Activated CD4-positive, CD25-positive, alpha-beta regulatory T cell (primary cell): Measurements from ENCODE around the gene MAEA.
"Not testable (repeated sequence)": the region's sequence is repeated elsewhere in the genome, so short reads cannot be mapped to it uniquely, and the experiment has no call there.

Experiments
- DNase-seq, 4 experiments: peaks; one replicate each; lab custom pipeline; 2025; lab: John Stamatoyannopoulos, UW

The MAEA gene

DNA sequence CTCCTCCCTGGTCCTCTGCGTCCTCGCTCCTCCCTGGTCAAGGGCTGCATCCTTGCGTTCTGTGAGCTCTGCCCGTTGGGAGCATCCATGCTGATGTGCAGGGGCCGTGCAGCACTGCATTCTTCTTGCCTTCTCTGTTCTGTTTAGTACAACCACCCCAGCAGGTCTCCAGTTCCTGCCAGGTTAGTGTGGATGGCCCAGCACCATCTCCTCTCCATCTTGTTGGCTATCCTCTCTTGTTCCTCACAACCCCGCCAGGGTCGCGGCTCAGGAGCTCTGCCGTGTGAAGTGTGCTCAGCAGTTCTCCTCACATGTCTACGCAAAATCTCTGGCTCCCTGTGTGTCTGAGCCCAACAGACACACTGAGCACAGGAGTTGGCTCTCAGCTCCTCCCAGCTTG lies 10.4 kb upstream of the MAEA start:
- DNase-seq = no peak

DNA sequence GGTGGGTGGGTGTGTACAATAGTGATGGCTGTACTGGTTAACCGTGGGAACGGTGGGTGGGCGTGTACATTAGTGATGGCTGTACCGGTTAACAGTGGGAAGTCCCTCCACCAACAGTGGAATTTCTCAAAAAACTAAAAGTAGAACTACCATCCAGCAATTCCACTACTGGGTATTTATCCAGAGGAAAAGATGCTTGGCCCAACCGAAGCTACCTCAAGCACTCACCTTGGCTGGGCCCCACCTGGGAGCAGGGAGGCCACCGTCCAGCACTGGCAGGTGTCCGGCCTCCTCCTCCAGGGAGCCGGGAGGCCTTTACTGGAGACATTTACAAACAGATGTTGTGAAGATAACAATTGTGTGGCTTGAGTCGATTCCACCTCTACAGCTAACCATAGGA lies 6.0 kb upstream of the MAEA start:
- no peak for DNase-seq

DNA sequence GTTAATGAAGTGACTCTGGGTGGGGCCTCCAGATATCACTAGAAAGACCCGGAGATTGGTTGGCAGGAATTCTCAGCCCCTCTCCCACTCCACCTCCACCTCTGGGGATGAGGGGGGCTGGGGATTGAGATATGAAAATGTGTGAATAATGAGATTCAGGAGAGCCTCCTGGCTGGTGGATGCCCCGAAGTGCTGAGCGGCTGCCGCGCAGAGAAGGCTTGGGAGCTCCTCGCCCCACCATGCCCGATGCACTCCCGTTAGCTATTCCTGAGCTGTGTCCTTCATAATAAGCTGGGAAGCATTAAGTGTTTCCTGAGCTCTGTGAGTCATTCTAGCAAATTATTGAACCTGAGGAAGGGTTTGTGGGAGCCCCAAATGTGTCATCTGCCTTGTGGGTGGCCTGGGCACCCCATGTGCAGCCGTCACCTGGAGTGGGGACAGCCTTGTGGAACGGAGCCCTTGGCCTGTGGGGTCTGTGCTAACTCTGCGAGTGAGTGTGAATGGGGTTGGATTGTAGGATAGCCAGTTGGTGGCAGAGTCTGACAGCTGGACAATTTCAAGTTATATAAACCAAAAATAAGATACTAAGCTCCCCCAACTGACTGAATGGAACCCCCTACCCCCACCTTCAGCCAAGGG lies 4.4 kb upstream of the MAEA start:
- no peak for DNase-seq

DNA sequence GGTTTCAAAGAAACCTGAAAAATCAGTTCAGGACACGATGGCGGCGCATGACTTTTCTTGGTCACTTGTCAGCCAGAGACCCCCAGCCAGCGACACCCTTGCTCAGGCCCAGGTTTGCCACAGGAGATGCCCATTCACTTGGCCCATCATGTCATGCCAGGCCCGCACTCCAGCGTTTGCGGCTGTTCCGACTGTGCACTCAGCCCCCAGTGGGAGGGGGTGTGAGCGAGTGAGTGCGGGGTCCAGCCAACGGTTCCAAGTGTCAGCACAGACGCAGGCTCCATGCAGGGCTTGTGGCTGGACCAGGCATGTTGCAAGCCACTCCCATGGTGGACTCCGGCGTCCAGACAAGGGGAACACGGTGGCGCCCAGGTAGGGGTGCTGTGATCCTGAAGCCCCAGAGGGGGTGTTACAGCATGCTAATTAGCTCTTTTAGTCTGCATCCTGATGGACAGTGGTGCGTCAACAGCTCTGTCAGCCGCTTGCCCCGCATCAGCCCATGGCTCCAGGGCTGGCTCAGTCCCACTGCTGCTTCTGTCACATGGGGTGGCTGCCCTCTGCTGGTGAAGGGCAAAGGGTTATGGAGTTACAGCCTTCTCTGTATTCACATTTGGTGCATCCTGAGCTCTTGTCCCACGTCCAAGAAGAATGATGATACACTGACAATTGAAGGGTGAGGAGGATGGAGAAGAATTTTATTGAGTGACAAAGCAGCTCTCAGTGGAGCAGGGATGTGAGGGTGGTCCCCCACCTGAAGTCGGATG lies 3.7 kb upstream of the MAEA start:
- DNase-seq = no peak

DNA sequence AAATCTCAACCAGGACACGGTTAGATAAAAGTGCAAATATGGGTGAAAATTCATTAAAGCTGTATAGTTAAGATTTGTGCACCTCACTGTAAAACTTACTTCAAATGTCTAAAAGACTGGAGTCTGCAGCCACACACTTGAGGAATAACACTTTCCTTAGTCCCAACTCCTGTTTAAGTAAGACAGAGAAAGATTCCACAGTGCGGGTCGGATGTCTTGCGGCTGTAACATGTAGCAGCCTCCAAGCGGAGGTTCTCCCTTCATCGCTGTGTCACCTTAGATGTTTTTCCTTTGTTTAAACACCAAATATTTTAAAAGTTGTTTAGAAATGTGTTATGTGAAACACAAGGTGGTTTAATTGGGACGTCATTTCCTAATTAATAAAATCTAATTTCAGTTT lies 905 bp upstream of the MAEA start:
- no peak for DNase-seq

DNA sequence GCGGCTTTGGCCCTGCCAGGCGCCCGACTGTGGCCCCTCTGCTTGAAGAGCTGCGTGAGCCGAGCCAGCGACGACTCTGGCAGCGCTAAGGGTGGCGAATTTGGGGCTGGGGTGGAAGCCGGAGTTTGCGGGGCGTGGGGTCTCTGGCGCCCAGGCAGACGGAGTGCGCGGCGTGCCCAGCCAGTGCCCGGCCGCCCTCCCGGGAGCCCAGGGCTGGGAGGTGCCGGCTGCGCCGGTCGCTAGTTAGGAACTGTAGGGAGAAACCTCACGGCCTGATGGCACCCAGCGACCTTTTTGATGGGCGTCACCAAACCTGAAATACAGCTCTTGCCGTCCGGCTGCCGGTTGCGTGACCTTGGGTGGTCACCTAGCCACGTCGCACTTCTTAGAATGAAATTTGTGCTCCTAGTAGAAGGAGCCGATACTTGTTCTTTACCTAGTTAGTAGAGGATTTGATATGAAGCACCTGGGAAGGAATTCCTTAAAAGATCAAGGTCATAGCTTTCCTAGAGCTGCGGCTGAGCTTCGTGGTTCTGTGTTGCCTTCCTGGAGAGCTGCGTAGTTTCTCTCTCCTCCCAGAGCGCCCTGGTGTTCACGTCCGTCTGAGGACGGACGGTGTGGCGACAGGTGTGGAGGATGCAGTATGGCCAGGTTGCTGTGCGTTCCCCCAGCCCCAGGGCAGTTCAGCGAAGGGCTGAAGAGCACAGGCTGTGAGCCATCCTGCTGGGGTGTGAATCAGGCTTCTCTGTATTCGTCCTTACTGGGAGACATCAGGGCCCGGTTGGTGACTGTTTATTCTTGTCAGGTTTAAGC lies 680 bp downstream of the MAEA start:
- DNase-seq = no peak

DNA sequence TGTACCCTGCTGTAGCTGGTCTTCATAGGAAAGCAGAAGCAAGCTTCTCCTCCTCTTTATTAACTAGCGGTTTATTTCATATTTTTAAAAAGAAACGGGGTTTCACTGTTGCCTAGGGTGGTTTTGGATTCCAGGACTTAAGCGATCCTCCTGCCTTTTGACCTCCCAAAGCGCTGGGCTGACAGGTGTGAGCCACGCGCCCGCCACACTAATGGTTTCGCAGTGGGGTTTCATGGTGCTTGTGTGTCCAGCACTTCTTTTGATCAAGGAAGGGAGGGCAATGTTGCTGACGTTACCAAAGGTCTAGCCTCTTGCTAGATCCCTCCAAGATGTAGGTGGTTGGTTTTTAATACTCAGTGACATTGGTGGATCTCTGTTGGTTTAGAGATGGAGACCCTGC lies 1.4 kb downstream of the MAEA start:
- no peak for DNase-seq

DNA sequence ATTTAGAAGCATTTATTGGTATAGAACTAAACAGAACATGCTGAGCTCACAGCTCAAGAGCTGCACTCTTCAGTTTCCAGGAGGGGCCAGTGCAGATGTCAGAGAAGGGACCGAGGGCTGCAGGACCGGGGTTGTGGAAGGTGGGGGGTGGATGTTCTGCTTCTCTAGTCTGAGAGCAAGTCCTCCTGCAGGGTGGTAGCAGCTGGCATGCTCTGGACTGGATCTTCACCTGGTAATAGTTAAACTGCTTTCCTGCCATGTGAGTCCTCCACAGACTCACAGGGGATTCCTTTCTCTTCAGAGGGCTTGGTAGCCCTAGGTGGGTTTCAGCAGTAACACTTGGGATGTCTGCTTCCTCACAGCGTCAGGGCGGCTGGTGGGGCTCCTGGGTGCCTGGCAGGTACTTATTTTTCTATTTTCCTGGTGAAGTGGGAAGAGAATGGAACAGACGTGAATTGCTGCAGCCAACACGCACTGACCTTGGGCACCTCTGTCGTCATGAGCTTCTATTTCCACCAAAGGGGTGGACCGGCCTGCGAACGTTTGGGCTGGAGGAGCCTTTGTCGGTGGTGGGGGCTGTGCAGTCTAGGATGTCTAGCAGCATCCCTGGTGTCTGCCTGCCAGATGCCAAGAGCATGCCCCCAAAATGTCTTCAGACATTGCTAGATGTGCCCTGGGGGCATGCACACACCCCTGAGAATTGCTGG lies 2.5 kb downstream of the MAEA start:
- DNase-seq = no peak

DNA sequence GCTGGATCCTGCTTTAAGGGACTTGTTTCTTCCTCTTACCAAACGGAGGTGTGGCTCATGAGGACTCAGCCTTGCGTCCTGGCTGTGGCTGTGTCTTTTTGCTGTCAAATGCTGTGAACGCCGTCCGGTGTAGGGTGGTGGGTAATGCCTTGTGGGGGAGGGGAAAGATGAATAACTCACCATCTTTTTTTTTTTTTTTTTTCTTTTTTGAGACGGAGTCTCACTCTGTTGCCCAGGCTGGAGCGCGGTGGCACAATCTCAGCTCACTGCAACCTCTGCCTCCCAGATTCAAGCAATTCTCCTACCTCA lies 3.0 kb downstream of the MAEA start:
- DNase-seq = not testable (repeated sequence)

DNA sequence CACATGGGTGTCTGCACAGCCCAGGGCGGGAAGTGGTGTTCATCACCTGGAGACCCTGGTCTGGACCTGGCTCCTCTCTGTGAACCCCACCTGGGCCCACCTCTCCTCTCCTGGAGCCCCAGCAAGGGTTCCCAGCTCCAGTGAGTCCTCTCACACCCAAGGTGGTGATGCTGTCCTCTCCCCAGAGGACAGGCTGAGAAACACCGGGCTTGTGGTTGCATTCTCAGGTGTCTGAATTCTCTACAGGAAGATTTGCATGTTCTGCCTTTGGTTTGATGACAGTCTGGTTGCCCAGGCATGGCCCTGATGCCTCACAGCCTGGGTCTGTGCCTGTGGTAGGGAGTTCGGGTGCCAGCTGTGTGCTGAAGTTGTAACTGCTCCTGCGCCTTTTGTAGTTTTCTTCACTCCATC lies 3.8 kb downstream of the MAEA start:
- no peak for DNase-seq

DNA sequence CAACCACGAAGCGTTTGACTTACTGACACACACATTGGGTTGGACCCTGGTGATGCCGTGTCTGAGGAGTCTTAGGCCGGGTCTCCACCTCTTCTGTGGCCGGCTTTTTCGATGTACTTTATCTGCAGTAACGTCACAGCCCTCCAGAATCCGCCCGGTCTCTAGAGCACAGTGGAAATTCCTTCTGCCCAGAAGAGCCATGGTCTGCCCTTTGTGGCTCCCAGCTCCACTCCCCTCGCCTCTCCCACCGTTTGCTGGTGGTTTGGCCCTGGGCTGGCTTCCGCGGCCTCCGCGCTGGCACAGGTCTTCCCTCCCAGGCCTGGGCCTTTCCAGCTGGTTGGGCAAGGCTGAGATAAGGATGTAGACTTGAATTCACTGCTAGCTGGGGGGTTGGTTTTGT lies 4.3 kb downstream of the MAEA start:
- no peak for DNase-seq

DNA sequence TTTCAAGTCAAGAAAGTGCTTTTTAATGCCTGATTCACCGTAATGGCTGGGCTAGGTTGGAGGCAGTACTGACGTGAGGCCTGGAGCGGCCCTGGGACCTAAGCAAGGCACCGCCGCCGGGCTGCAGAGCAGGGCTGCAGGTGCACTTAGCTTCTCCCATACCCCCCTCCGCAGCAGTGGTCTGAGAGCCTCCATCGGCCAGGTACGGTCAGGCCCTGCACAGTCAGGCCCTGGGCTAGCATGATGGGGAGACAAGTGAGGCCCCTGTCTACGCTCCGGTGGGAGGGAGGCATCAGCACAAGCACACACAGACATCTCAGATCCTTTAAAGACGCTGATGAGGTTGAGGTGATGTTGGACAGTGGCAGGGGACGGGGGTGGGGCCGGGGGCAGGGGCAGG lies 4.7 kb downstream of the MAEA start:
- no peak for DNase-seq

DNA sequence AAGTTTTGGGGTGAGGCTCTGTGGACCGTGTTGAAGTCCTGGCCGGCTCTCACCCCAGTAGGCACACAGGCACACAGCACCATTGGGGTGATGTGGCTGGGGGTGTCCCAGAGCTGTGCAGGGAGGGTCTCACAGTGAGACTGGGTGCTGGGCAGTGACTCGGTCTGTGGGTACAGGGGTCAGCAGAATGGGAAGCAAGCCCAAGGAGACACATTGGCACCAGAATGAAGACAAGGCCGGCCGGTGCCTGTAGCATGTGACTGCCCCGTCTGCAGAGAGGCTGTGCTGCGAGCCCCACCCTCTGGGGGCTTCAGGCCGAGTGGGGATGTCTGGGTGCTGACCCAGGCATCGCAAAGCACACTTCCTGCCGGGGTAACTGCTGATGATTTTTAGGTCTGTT lies 5.2 kb downstream of the MAEA start:
- no peak for DNase-seq

DNA sequence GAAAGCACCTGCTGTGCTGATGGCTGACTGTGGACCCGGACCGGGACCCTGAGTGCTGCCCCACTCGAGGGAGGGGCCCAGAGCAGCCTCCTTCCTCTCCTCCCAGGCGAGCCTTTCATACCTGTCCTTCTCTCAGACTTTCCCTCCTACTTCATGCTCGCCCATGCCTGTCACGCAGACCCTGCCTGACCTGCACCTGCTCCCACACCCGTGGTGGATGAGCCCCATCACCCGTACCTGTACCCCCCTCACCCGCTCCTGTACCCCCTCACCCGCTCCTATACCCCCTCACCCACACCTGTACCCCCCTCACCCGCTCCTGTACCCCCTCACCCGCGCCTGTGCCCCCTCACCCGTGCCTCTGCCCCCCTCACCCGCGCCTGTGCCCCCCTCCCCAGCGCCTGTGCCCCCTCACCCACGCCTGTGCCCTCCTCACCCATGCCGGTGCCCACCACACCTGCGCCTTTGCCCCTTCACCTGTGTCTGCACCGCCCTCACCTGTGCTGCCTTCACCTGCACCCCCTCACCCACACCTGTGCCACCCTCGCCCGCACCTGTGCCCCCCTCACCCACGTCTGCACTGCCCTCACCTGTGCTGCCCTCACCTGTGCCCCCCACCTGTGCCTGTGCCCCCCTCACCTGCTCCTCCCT lies 5.8 kb downstream of the MAEA start:
- no peak for DNase-seq

DNA sequence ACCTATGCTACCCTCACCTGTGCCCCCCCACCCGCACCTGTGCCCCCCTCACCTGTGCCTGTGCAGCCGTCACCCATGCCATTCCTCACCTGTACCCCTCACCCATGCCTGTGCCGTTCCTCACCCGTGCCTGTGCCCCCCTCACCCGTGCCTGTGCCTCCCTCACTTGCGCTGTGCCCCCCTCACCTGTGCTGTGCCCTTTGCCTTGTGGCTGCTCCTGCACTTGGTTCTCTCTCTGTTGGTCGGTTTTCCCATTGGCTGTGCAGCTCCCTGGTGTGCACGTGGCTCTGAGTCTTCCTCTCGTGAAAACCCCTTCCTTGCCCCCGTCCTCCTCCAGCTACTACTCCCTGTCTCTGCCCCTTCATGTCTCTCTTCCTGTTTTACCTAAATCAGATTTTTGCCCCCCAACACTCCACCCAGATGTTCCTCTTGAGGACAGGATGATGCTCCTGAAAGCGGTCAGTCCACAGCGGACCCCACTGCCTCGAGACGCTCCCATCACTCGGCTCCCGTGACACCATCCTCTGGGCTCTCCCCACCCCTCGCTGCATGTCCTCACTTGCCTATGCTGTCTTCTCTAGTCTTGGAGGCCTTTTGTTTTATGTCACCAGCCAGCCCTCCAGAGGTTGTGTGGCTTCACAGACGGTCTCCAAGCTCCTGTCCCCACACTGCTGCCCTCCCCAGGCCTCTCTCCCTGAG lies 6.8 kb downstream of the MAEA start:
- no peak for DNase-seq

DNA sequence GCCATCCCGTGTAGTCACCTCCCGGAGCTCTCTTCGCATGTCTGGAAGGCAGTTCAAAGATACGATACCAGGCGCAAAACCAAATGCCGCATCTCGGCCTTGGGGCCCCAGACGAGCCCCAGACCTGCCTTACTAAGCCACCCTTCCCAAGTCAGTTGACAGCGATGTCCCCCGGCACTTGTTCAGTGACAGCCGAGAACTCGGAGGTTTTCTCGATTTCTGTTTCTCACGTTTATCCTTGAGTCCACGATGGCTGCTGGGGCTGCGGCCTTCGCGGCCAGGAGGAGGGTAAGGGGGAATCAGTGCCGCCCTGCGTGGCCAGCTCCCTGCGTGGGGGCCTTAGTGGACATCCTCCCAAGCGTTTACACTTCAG lies 7.3 kb downstream of the MAEA start:
- no peak for DNase-seq

DNA sequence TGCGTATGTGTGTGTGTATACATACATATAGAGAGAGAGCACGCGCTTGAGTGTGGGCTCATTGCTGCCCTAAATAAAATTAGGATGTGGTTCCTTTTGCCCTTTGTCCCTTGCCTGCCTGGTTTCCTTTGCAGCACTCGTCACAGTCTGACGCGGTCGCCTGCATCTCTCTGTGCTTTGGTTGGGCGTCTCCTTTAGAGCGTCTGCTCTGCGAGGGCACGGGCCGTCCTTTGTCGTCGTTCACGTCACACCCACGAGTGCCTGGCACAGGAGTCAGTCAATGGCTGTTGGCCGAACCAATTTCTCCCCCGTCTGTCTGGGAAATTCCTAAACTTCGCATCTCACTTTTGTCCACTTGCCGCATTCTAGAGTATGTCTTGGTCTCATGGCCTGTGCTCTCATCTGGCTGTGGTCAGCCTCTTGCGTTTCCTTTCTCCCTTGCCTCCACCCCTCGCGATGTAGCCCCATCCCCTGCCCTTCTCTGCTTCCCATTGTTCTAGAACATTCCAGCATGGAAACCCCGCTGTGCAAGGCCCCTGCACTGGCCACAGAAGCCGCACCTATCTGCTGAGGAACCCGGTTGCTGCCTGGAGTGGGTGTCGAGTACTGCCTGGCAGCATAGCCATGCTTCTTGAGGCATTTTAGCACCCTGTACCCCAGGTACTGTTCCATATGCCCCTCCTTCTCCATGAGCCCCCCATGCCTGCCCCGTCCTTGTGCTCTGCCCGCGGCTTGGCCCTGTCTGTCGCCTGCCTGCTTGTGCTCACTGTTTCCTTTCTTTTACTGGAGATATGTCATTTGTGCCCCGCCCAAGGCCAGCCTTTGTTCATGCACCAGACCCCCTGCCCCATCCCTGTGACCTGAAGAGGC lies 8.0 kb downstream of the MAEA start:
- DNase-seq = no peak

DNA sequence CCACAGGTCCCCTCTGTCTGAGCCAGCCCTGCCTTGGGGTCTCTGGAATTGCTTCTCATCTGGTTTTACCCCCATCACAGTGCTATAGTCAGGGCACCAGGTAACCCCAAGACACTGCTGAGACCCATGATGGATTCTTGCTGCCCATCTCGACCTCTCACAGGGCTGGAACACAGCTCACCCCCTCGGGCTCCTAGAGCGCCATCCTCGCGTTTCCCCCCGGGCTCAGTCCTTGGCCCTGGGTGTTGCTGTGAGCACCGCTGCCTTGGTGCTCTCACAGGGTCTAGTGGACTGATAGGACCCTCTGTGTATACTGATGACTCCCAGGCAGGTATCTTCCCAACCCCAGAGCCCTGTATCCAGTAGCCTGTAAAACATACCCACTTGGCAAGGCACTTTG lies 8.8 kb downstream of the MAEA start:
- DNase-seq = no peak

DNA sequence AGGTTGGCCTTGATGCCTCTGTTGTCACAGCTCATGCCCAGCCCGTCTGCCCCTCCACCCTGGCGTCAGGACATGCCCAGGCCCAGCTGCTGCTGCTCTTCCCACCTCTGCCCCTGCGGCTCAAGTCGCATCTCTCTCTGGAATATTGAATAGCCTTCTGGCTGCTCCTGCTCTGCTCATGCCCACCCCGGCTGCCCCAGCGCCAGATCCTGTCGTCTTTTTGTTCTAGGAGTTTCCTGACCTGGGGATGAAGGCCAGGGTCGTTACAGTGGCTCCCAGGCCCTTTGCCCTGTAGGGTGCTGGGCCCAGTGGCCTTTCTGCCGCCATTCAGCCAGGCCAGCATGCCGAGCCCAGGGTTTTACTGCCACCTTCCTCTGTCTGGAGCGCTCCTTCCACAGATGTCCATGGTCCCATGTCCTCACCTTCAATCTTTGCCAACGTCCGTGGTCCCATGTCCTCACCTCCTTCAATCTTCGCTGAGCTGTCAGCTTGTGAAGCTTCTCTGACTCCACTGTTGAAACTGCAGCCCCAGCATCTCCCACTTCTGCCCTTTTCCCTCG lies 9.7 kb downstream of the MAEA start:
- DNase-seq = no peak
